LNCAP (cell line): ENCODE results near the gene ARHGAP4.

ENCODE experiments used
- CTCF ChIP-seq: fragments of 450-650 bp; IDR thresholded peaks from 2 replicates; pipeline ENCODE4 v1.5.1; 2017; ENCODE audit warnings: mild to moderate bottlenecking

ARHGAP4 gene

DNA sequence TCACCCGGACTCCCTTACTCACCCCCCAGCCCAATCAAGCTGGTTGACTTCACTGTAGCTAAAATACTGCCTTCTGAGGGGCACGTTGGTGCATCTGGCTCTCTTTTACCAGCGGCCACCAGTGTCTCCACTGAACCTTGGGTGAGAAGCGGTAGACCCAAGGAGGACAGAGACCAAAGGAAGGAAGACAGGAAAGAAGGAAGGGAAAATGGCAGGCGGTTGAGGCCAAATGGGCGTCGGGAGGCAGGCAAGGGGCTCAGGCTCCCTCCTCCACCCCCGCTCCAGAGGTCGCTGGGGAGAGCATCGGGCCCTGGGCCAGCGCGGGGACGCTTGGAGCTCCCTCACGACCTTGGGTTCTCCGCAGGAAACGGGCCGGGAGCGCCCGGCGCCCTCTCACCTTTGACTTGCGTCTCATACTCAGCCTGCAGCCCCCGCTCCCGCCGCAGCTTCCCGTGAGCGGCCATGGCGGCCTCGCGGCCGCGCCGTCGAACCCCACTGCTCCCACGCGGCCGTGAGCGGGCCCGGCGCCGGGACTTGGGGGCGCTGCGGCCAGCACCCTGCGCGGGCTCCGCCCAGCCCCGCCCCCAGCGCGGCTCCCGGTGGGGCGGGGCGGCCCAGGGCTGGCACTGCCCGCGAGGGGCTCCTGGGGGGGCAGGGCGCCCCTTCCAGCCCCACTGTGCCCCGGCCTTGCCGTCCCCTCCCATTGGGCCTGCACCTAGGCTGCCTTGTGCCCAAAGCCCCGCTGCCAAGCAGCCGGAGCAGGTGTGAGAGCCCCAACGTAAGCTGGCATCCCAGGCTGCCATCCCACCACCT lies at the start of gene ARHGAP4:
ARHGAP4 (minus strand) TSS at position 526 of the 813 bp plus-strand sequence; CDS start at position 464, 62 bp downstream.
- no peak for TF ChIP-seq CTCF

- TF ChIP-seq CTCF, result no peak
Observed at GRCh38 chrX:153974726-153975286, 48.7 kb upstream of the ARHGAP4 start.

DNA sequence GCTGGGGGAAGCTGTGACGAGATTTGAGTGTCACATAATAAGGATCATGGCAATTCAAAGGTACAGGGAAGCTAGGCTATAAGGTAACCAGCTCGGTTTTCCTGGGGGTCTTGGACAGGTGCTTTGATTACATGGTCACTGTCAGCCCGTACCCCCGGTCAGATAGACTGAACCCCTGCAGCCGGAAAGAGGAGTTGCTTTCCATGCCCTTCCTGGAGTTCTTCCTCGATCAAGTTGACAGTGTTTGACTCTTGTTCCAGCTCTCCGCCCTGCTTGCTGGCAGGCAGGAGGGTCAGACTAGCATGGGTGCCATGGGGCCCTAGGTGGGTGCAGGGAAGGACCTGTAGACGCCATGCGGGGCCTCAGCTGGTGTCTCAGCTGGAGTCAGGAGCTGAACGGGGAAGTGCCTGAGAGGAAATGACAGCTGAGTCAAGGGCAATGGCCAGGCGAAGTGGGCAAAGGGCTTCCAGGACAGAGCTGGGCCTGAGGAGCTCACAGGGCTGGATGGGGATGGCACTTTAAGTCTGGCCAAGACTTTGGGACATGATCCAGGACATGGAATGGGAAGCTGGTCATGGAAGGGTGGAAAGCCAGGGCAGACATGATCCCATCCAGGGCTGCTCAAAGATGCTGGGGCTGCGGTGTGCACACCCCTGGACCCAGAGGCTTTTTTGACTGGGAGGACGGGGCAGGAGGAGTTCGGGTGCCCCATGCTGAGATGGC lies 48.1 kb upstream of the ARHGAP4 start:
- no peak for TF ChIP-seq CTCF

DNA sequence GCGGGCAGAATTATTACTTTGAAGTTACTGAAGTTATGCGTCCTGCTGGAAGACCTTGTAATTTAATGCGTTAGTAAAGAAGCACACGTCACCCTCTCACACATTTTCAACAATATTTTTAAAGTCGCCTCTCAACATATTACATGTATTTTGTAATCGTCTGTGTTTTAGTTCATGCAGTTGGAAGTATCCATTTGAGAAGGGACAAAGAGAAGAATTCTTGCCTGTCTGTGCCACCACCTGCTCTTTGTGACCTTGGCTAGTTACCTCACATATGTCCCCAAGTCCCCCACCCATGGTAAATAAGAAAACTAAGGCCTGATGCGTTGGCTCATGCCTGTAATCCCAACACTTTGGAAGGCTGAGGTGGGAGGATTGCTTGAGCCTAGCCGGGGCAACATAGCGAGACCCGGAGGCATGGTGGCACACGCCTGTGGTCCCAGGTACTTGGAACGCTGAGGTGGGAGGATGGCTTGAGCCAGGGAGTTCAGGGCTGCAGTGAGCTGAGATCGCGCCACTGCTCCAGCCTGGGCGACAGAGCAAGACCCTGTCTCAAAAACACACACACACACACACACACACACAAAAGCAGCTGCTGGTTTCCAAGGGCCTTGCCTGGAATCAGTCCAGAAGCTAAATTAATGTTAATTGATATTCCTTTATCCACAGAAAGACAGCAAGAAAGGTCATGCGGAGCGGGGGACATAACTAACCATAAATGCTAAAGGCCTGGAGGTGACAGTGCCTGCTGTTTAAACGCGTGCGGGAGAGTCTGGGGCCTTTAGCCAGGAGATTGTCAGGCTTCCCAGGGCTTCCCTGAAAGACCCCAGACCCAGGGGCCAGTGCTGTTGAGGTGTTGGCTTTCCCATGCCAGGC lies 47.3 kb upstream of the ARHGAP4 start:
- no peak for TF ChIP-seq CTCF

GRCh38 chrX:153972368-153973126 lies 46.5 kb upstream of the ARHGAP4 start, which contains the start of gene TMEM187:
TSS of gene TMEM187 (plus strand) at chrX:153972754. CDS start at chrX:153982063, 9,309 bp downstream.
- no peak for TF ChIP-seq CTCF

GRCh38 chrX:153971450-153972367 lies 45.6 kb upstream of the ARHGAP4 start, which contains the start of gene HCFC1:
TSS of gene HCFC1 (minus strand) at chrX:153971818. CDS start at chrX:153970840, 978 bp downstream.
- no peak for TF ChIP-seq CTCF
